HEK293 (cell line): ENCODE results near the gene C8B.

Source experiments
- CTCF ChIA-PET: fragments of 350-600 bp; formaldehyde crosslinking; extraction: SDS; loops from one replicate; lab custom pipeline; 2021; ENCODE audit warnings: antibody characterized with exemption; lab: Yijun Ruan, JAX
- POLR2A ChIA-PET: fragments of 300-600 bp; formaldehyde crosslinking; extraction: SDS; loops from one replicate; lab custom pipeline; 2020; ENCODE audit warnings: antibody characterized with exemption, inconsistent platforms; lab: Yijun Ruan, JAX
- H3K27ac ChIP-seq: fragments of 200-500 bp; sonication (Bioruptor generic); 2 replicates; pipeline ENCODE4 v1.5.1; 2014; ENCODE audit warnings: low read depth, low read length, control low read depth, inconsistent platforms; ENCODE audit errors: extremely low read depth
- H3K36me3 ChIP-seq, 2 experiments: fragments of 200-500 bp in 1 of 2; sonication (Bioruptor generic) in 1 of 2; 1 replicate in 1 of 2; 2 replicates in 1 of 2; pipeline ENCODE4 v1.5.1; 2014 to 2017; ENCODE audit warnings: inconsistent platforms in 2 of 2, low read length in 2 of 2; ENCODE audit not compliant: control insufficient read depth in 2 of 2, insufficient read depth in 1 of 2
- H3K4me1 ChIP-seq: fragments of 200-500 bp; sonication (Bioruptor generic); 2 replicates; pipeline ENCODE4 v1.5.1; 2014; ENCODE audit warnings: mild to moderate bottlenecking, low read length, inconsistent platforms; ENCODE audit not compliant: control insufficient read depth, insufficient read depth
- H3K4me3 ChIP-seq: 2 replicates; pipeline ENCODE4 v1.5.1; 2011; ENCODE audit warnings: low read depth, mild to moderate bottlenecking, control low read depth, low read length, moderate library complexity
- H3K9me3 ChIP-seq: fragments of 200-500 bp; sonication (Bioruptor generic); 2 replicates; pipeline ENCODE4 v1.5.1; 2014; ENCODE audit warnings: low read depth, low read length, inconsistent platforms; ENCODE audit not compliant: control insufficient read depth, insufficient read depth
- ELK4 ChIP-seq: IDR thresholded peaks from 2 replicates; pipeline ENCODE4 v1.6.1; 2011; ENCODE audit warnings: mild to moderate bottlenecking, low read depth, low read length, borderline replicate concordance
- HOXA7 ChIP-seq: sonication (generic); formaldehyde crosslinking; IDR thresholded peaks from 2 replicates; pipeline ENCODE4 v1.8.1; 2022; ENCODE audit warnings: missing genetic modification reagents, borderline replicate concordance
- KLF7 ChIP-seq: fragments of 450-650 bp; formaldehyde crosslinking; IDR thresholded peaks from 2 replicates; pipeline ENCODE4 v1.5.1; 2016; ENCODE audit warnings: missing biosample characterization, missing genetic modification characterization, borderline replicate concordance
- KLF9 ChIP-seq: fragments of 450-650 bp; formaldehyde crosslinking; IDR thresholded peaks from 2 replicates; pipeline ENCODE4 v1.5.1; 2016; ENCODE audit warnings: missing biosample characterization, missing genetic modification characterization, low read depth
- SETDB1 ChIP-seq: IDR thresholded peaks from one replicate; pipeline ENCODE4 v1.6.1; 2017; ENCODE audit warnings: mild to moderate bottlenecking, low read length, moderate library complexity, mixed read lengths; ENCODE audit not compliant: insufficient read length
- ZBTB20 ChIP-seq: fragments of 450-650 bp; formaldehyde crosslinking; IDR thresholded peaks from 2 replicates; pipeline ENCODE4 v1.5.1; 2016; ENCODE audit warnings: missing biosample characterization, missing genetic modification characterization
- ZBTB21 ChIP-seq: fragments of 450-650 bp; formaldehyde crosslinking; IDR thresholded peaks from 2 replicates; pipeline ENCODE4 v1.5.1; 2017; ENCODE audit warnings: missing biosample characterization, missing genetic modification characterization
- ZBTB6 ChIP-seq: fragments of 450-650 bp; formaldehyde crosslinking; IDR thresholded peaks from 2 replicates; pipeline ENCODE4 v1.5.1; 2017; ENCODE audit warnings: missing biosample characterization, missing genetic modification characterization
- ZBTB7A ChIP-seq: fragments of 450-650 bp; formaldehyde crosslinking; IDR thresholded peaks from 2 replicates; pipeline ENCODE4 v1.5.1; 2016; ENCODE audit warnings: low read depth, missing biosample characterization, missing genetic modification characterization
- ZNF138 ChIP-seq: fragments of 450-650 bp; formaldehyde crosslinking; IDR thresholded peaks from 2 replicates; pipeline ENCODE4 v1.5.1; 2016; ENCODE audit warnings: missing biosample characterization, missing genetic modification characterization, borderline replicate concordance
- ZNF155 ChIP-seq: fragments of 450-650 bp; formaldehyde crosslinking; IDR thresholded peaks from 2 replicates; pipeline ENCODE4 v1.5.1; 2016; ENCODE audit warnings: missing biosample characterization, missing genetic modification characterization
- ZNF175 ChIP-seq: fragments of 450-650 bp; formaldehyde crosslinking; IDR thresholded peaks from 2 replicates; pipeline ENCODE4 v1.5.1; 2016; ENCODE audit warnings: missing biosample characterization, missing genetic modification characterization
- ZNF19 ChIP-seq: fragments of 450-650 bp; formaldehyde crosslinking; IDR thresholded peaks from 2 replicates; pipeline ENCODE4; 2016; ENCODE audit warnings: missing biosample characterization, missing genetic modification characterization, low read depth
- ZNF266 ChIP-seq: fragments of 450-650 bp; formaldehyde crosslinking; IDR thresholded peaks from 2 replicates; pipeline ENCODE4 v1.5.1; 2016; ENCODE audit warnings: missing biosample characterization, missing genetic modification characterization, low read depth
- ZNF449 ChIP-seq: fragments of 450-650 bp; formaldehyde crosslinking; IDR thresholded peaks from 2 replicates; pipeline ENCODE4 v1.5.1; 2017; ENCODE audit warnings: missing biosample characterization, mild to moderate bottlenecking, missing genetic modification characterization, moderate library complexity
- ZNF473 ChIP-seq: fragments of 450-650 bp; formaldehyde crosslinking; IDR thresholded peaks from 2 replicates; pipeline ENCODE4 v1.5.1; 2017; ENCODE audit warnings: missing biosample characterization, missing genetic modification characterization
- ZNF514 ChIP-seq: fragments of 450-650 bp; formaldehyde crosslinking; IDR thresholded peaks from 2 replicates; pipeline ENCODE4 v1.5.1; 2016; ENCODE audit warnings: missing biosample characterization, missing genetic modification characterization
- ZNF555 ChIP-seq: fragments of 450-650 bp; formaldehyde crosslinking; conservative IDR thresholded peaks from 2 replicates; pipeline ENCODE4 v1.5.1; 2017; ENCODE audit warnings: missing biosample characterization, mild to moderate bottlenecking, missing genetic modification characterization, inconsistent platforms
- ZNF701 ChIP-seq: fragments of 450-650 bp; formaldehyde crosslinking; IDR thresholded peaks from 2 replicates; pipeline ENCODE4 v1.5.1; 2016; ENCODE audit warnings: missing biosample characterization, missing genetic modification characterization
- ZNF704 ChIP-seq: fragments of 450-650 bp; formaldehyde crosslinking; IDR thresholded peaks from 2 replicates; pipeline ENCODE4 v1.5.1; 2016; ENCODE audit warnings: missing biosample characterization, missing genetic modification characterization
- ZNF76 ChIP-seq: fragments of 450-650 bp; formaldehyde crosslinking; IDR thresholded peaks from 2 replicates; pipeline ENCODE4; 2016; ENCODE audit warnings: low read depth, missing biosample characterization, missing genetic modification characterization, borderline replicate concordance
- ZNF768 ChIP-seq: fragments of 450-650 bp; formaldehyde crosslinking; IDR thresholded peaks from 2 replicates; pipeline ENCODE4 v1.5.1; 2018; ENCODE audit warnings: missing biosample characterization, mild to moderate bottlenecking, missing genetic modification characterization
- ZNF791 ChIP-seq: fragments of 450-650 bp; formaldehyde crosslinking; IDR thresholded peaks from 2 replicates; pipeline ENCODE4 v1.5.1; 2016; ENCODE audit warnings: missing biosample characterization, missing genetic modification characterization

C8B gene

GRCh38 chr1:56924116-56924515 lies 41.7 kb downstream of the C8B start:
- Histone ChIP-seq H3K4me3 (no peak overlapping the region), H3K36me3 (no peaks in the 10 kb centered on the region), H3K9me3 (no peaks in the 10 kb centered on the region), H3K27ac (no peak overlapping the region), H3K4me1 (no peaks in the 10 kb centered on the region)
- POLR2A ChIA-PET: no interaction called here
- TF ChIP-seq ZNF768 (tag by site-specific recombination) (no peak), ZNF701 (no peak), ZNF76 (tag by site-specific recombination) (no peak), ZNF138 (no peak)
- CTCF ChIA-PET: interaction anchor here (0.6 kb wide), 1 partner anchor 99 kb away, joined by 3 read pairs; no protein-coding TSS in a partner anchor

GRCh38 chr1:56923201-56923600 lies 42.6 kb downstream of the C8B start:
- Histone ChIP-seq H3K4me3 (no peak overlapping the region), H3K9me3 (no peaks in the 10 kb centered on the region), H3K4me1 (no peaks in the 10 kb centered on the region), H3K27ac (no peak overlapping the region), H3K36me3 (no peaks in the 10 kb centered on the region)
- TF ChIP-seq ZBTB20 (tag by site-specific recombination) (no peak), ZNF514 (tag by site-specific recombination) (no peak), HOXA7 (CRISPR knock-in tag) (no peak), ZNF473 (tag by site-specific recombination) (no peak), KLF7 (no peak), ZBTB6 (tag by site-specific recombination) (no peak), ZNF266 (tag by site-specific recombination) (no peak), ZNF175 (tag by site-specific recombination) (no peak), ZNF155 (no peak), KLF9 (tag by site-specific recombination) (no peak), SETDB1 (no peak), ELK4 (no peak), ZNF555 (tag by site-specific recombination) (no peak), ZNF704 (tag by site-specific recombination) (no peak), ZNF791 (tag by site-specific recombination) (no peak), ZNF19 (no peak), ZBTB7A (tag by site-specific recombination) (no peak), ZBTB21 (tag by site-specific recombination) (no peak), ZNF449 (tag by site-specific recombination) (no peak)
- ChIA-PET POLR2A (no interaction called here), CTCF (interaction anchor here (0.6 kb wide), 1 partner anchor 15 kb away, joined by 4 read pairs; no protein-coding TSS in a partner anchor)
